GM23338 (cell line): ENCODE data around the gene KCNJ10. TPM values are rescaled to one million over a fixed set of nuclear protein-coding genes. Genes with fewer than 3 reads are reported as not detected.

Experiments used
- ATAC-seq: fragments of 200-7000 bp; cut with Tn5 transposase; 3 replicates; pipeline ENCODE4 v1.9.1; 2020
- DNase-seq: peaks from one replicate; pipeline ENCODE4 v3.0.0-alpha.2; 2015; ENCODE audit warnings: low spot score
- H2AFZ ChIP-seq: fragments of 200-600 bp; sonication (generic); 2 replicates; pipeline ENCODE4 v1.8.0; 2016; ENCODE audit warnings: antibody characterized with exemption, mild to moderate bottlenecking, moderate library complexity
- H3F3A ChIP-seq: fragments of 200-600 bp; sonication (generic); replicated peaks from 2 replicates; pipeline ENCODE4 v1.8.0; 2017; ENCODE audit warnings: antibody characterized with exemption, mixed run types, low read depth
- H3K27ac ChIP-seq: fragments of 200-600 bp; sonication (generic); 2 replicates; pipeline ENCODE4 v1.6.1; 2016; ENCODE audit warnings: low read depth
- H3K27me3 ChIP-seq: fragments of 200-600 bp; sonication (generic); 2 replicates; pipeline ENCODE4 v1.8.0; 2016; ENCODE audit warnings: mild to moderate bottlenecking, mixed run types, moderate library complexity; ENCODE audit not compliant: insufficient read depth
- H3K36me3 ChIP-seq: fragments of 200-600 bp; sonication (generic); 2 replicates; pipeline ENCODE4 v1.8.0; 2016; ENCODE audit warnings: mild to moderate bottlenecking; ENCODE audit not compliant: insufficient read depth
- H3K4me1 ChIP-seq: fragments of 200-600 bp; sonication (generic); 2 replicates; pipeline ENCODE4 v1.8.0; 2016; ENCODE audit warnings: mild to moderate bottlenecking, moderate library complexity; ENCODE audit not compliant: insufficient read depth
- H3K4me2 ChIP-seq: fragments of 200-600 bp; sonication (generic); 2 replicates; pipeline ENCODE4 v1.7.1; 2017; ENCODE audit warnings: mixed run types
- H3K4me3 ChIP-seq: fragments of 200-600 bp; sonication (generic); 2 replicates; pipeline ENCODE4 v1.6.1; 2016; ENCODE audit warnings: mixed run types
- H3K79me2 ChIP-seq: fragments of 200-600 bp; sonication (generic); replicated peaks from 2 replicates; pipeline ENCODE4 v1.8.0; 2017; ENCODE audit warnings: mild to moderate bottlenecking; ENCODE audit not compliant: insufficient read depth
- H3K9me2 ChIP-seq: fragments of 200-600 bp; sonication (generic); 2 replicates; pipeline ENCODE4 v1.8.0; 2017; ENCODE audit not compliant: insufficient read depth
- H4K20me1 ChIP-seq: fragments of 200-600 bp; sonication (generic); replicated peaks from 2 replicates; pipeline ENCODE4 v1.8.0; 2017; ENCODE audit warnings: mild to moderate bottlenecking; ENCODE audit not compliant: insufficient read depth
- H3K27ac Mint-ChIP-seq: 2 replicates; pipeline ENCODE4 v1.8.0; 2020; ENCODE audit warnings: inconsistent platforms, mild to moderate bottlenecking, moderate library complexity, mixed read lengths
- H3K27me3 Mint-ChIP-seq: 3 replicates; pipeline ENCODE4 v1.8.0; 2022; ENCODE audit warnings: low read depth, mild to moderate bottlenecking, moderate library complexity, mixed read lengths, inconsistent platforms; ENCODE audit not compliant: insufficient read depth, poor library complexity
- H3K36me3 Mint-ChIP-seq: 3 replicates; pipeline ENCODE4 v1.8.0; 2021; ENCODE audit warnings: low read depth, mild to moderate bottlenecking, inconsistent platforms, moderate library complexity, mixed read lengths
- H3K4me1 Mint-ChIP-seq: 3 replicates; pipeline ENCODE4 v1.8.0; 2020; ENCODE audit warnings: mild to moderate bottlenecking, inconsistent platforms, mixed read lengths
- H3K4me3 Mint-ChIP-seq: 3 replicates; pipeline ENCODE4 v1.8.0; 2021; ENCODE audit warnings: moderate library complexity, mild to moderate bottlenecking, inconsistent platforms, mixed read lengths
- H3K9me3 Mint-ChIP-seq: 3 replicates; pipeline ENCODE4 v1.8.0; 2020; ENCODE audit warnings: moderate library complexity, mild to moderate bottlenecking, inconsistent platforms, mixed read lengths
- CREB1 ChIP-seq: fragments of 250-450 bp; sonication (Bioruptor Pico); IDR thresholded peaks from 2 replicates; pipeline ENCODE4 v1.5.0; 2020; ENCODE audit warnings: low read depth, mild to moderate bottlenecking, moderate library complexity
- CTCF ChIP-seq, 2 experiments: fragments of 200-600 bp in 1 of 2; sonication (generic) in 1 of 2; conservative IDR thresholded peaks; 2 replicates each; pipeline versions ENCODE4 v1.5.1 to v1.6.1; 2016 to 2017; ENCODE audit warnings: antibody characterized with exemption in 2 of 2, low read depth in 2 of 2, mild to moderate bottlenecking in 2 of 2, moderate library complexity in 1 of 2
- EZH2 ChIP-seq: fragments of 200-600 bp; sonication (generic); IDR thresholded peaks from one replicate; pipeline ENCODE4 v1.8.0; 2017; ENCODE audit warnings: antibody characterized with exemption, mild to moderate bottlenecking, low read depth; ENCODE audit not compliant: unreplicated experiment
- EZH2phosphoT487 ChIP-seq: fragments of 200-600 bp; sonication (generic); IDR thresholded peaks from one replicate; pipeline ENCODE4 v1.8.1; 2018; ENCODE audit warnings: antibody characterized with exemption; ENCODE audit not compliant: unreplicated experiment
- JUNB ChIP-seq: IDR thresholded peaks from one replicate; pipeline ENCODE4 v1.6.1; 2016; ENCODE audit warnings: antibody characterized with exemption; ENCODE audit not compliant: unreplicated experiment
- POLR2AphosphoS5 ChIP-seq: IDR thresholded peaks from 2 replicates; pipeline ENCODE4 v1.6.1; 2016; ENCODE audit warnings: antibody characterized with exemption, low read depth
- REST ChIP-seq: IDR thresholded peaks from one replicate; pipeline ENCODE4 v1.6.1; 2018; ENCODE audit warnings: antibody characterized with exemption; ENCODE audit not compliant: unreplicated experiment
- STAT1 ChIP-seq: IDR thresholded peaks from one replicate; pipeline ENCODE4 v1.6.1; 2016; ENCODE audit warnings: antibody characterized with exemption; ENCODE audit not compliant: unreplicated experiment
- ZNF114 ChIP-seq: fragments of 250-450 bp; sonication (Bioruptor Pico); IDR thresholded peaks from 2 replicates; pipeline ENCODE4 v1.5.0; 2020; ENCODE audit warnings: mild to moderate bottlenecking, moderate library complexity
- ZNF331 ChIP-seq: fragments of 250-450 bp; sonication (Bioruptor Pico); IDR thresholded peaks from 2 replicates; pipeline ENCODE4 v1.5.0; 2020; ENCODE audit warnings: low read depth, mild to moderate bottlenecking, moderate library complexity
- polyA plus RNA-seq: library from polyadenylated mRNA; unstranded; fragments of >200 nt; fragmentation: Nextera tagmentation; extraction: Ambion mirVana; gene quantifications from 2 replicates; pipeline ENCODE4 v1.2.1, GENCODE V29; 2016
- total RNA-seq: library from RNA; depleted of rRNA; stranded (reverse); fragments of >200 nt; shearing (Covaris generic); gene quantifications from 2 replicates; pipeline ENCODE4 v1.2.3, GENCODE V29; 2014
- TF ChIP-seq, protein P1 (sequence below): fragments of 250-450 bp; sonication (Bioruptor Pico); IDR thresholded peaks from 2 replicates; pipeline ENCODE4 v1.5.0; 2020; ENCODE audit warnings: mild to moderate bottlenecking, moderate library complexity
- TF ChIP-seq, protein P2 (sequence below): IDR thresholded peaks from 2 replicates; pipeline ENCODE4 v1.6.1; 2016; ENCODE audit warnings: antibody characterized with exemption

Gene KCNJ10
- total and polyA plus RNA-seq, 2 experiments from 2014 or later, result 1.4 to 2.8 TPM

- TF ChIP-seq ZNF114 (CRISPR knock-in tag) (peak; percentile 18; the same call in 1 of the 2 replicates), POLR2AphosphoS5 (no peak), REST (no peak)
Observed at GRCh38 chr1:160095382-160096105, 25.6 kb upstream of the KCNJ10 start (continued).

DNA sequence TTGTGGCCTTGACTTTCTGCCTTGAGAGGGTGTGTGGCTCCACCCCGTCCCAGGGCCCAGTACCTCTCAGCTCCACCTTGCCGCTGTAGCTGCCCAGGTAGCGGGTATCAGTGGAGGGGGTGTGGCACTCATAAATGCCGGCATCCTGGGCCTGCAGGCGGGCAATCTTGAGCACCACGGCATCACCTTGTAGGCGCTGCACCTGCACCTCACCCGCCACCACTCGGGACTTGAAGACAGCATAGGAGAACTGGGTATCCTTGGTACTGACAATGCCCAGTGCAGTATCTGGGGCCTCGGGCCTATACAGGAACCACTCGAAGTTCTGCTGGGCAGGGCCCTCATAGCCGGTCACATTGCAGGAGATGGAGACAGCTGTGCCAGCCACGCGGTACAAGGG, 24.8 kb upstream of the KCNJ10 start:
- Mint-ChIP-seq H3K4me1 (peaks cover 45% of the 10 kb centered on the region), H3K4me3 (no peak overlapping the region), H3K27ac (no peak overlapping the region), H3K9me3 (no peaks in the 10 kb centered on the region; the same call in 2 of the 3 replicates), H3K27me3 (peaks cover 7% of the 10 kb centered on the region), H3K36me3 (peaks cover 39% of the 10 kb centered on the region)
- ATAC-seq, result no peak
- Histone ChIP-seq H3K4me3 (no peak overlapping the region), H3K36me3 (peaks cover 7% of the 10 kb centered on the region), H3K79me2 (peaks cover 37% of the 10 kb centered on the region), H4K20me1 (no peaks in the 10 kb centered on the region; the same call in 1 of the 2 replicates), H2AFZ (no peak overlapping the region), H3K4me2 (peak overlapping the region; percentile 98; the same call in 1 of the 2 replicates), H3K4me1 (peaks cover 39% of the 10 kb centered on the region), H3K27me3 (no peaks in the 10 kb centered on the region), H3K9me2 (no peaks in the 10 kb centered on the region), H3F3A (peaks cover 3% of the 10 kb centered on the region; the same call in 1 of the 2 replicates), H3K27ac (no peak overlapping the region)
- DNase-seq, result no peak
- TF ChIP-seq CREB1 (CRISPR knock-in tag), result no peak
- TF ChIP-seq EZH2phosphoT487, result no peak
- no peak for TF ChIP-seq JUNB
- TF ChIP-seq, protein P1, sequence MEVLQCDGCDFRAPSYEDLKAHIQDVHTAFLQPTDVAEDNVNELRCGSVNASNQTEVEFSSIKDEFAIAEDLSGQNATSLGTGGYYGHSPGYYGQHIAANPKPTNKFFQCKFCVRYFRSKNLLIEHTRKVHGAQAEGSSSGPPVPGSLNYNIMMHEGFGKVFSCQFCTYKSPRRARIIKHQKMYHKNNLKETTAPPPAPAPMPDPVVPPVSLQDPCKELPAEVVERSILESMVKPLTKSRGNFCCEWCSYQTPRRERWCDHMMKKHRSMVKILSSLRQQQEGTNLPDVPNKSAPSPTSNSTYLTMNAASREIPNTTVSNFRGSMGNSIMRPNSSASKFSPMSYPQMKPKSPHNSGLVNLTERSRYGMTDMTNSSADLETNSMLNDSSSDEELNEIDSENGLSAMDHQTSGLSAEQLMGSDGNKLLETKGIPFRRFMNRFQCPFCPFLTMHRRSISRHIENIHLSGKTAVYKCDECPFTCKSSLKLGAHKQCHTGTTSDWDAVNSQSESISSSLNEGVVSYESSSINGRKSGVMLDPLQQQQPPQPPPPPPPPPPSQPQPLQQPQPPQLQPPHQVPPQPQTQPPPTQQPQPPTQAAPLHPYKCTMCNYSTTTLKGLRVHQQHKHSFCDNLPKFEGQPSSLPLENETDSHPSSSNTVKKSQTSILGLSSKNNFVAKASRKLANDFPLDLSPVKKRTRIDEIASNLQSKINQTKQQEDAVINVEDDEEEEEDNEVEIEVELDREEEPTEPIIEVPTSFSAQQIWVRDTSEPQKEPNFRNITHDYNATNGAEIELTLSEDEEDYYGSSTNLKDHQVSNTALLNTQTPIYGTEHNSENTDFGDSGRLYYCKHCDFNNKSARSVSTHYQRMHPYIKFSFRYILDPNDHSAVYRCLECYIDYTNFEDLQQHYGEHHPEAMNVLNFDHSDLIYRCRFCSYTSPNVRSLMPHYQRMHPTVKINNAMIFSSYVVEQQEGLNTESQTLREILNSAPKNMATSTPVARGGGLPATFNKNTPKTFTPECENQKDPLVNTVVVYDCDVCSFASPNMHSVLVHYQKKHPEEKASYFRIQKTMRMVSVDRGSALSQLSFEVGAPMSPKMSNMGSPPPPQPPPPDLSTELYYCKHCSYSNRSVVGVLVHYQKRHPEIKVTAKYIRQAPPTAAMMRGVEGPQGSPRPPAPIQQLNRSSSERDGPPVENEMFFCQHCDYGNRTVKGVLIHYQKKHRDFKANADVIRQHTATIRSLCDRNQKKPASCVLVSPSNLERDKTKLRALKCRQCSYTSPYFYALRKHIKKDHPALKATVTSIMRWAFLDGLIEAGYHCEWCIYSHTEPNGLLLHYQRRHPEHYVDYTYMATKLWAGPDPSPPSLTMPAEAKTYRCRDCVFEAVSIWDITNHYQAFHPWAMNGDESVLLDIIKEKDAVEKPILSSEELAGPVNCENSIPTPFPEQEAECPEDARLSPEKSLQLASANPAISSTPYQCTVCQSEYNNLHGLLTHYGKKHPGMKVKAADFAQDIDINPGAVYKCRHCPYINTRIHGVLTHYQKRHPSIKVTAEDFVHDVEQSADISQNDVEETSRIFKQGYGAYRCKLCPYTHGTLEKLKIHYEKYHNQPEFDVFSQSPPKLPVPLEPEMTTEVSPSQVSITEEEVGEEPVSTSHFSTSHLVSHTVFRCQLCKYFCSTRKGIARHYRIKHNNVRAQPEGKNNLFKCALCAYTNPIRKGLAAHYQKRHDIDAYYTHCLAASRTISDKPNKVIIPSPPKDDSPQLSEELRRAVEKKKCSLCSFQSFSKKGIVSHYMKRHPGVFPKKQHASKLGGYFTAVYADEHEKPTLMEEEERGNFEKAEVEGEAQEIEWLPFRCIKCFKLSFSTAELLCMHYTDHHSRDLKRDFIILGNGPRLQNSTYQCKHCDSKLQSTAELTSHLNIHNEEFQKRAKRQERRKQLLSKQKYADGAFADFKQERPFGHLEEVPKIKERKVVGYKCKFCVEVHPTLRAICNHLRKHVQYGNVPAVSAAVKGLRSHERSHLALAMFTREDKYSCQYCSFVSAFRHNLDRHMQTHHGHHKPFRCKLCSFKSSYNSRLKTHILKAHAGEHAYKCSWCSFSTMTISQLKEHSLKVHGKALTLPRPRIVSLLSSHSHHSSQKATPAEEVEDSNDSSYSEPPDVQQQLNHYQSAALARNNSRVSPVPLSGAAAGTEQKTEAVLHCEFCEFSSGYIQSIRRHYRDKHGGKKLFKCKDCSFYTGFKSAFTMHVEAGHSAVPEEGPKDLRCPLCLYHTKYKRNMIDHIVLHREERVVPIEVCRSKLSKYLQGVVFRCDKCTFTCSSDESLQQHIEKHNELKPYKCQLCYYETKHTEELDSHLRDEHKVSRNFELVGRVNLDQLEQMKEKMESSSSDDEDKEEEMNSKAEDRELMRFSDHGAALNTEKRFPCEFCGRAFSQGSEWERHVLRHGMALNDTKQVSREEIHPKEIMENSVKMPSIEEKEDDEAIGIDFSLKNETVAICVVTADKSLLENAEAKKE (CRISPR knock-in tag), result no peak
- TF ChIP-seq EZH2, result no peak
- TF ChIP-seq STAT1, result no peak
- no peak for TF ChIP-seq CTCF (conservative IDR thresholded peaks at IDR 0.05; ENCODE audit: low read depth in 2 of 2)
- no peak for TF ChIP-seq ZNF331 (CRISPR knock-in tag)
- TF ChIP-seq, protein P2, sequence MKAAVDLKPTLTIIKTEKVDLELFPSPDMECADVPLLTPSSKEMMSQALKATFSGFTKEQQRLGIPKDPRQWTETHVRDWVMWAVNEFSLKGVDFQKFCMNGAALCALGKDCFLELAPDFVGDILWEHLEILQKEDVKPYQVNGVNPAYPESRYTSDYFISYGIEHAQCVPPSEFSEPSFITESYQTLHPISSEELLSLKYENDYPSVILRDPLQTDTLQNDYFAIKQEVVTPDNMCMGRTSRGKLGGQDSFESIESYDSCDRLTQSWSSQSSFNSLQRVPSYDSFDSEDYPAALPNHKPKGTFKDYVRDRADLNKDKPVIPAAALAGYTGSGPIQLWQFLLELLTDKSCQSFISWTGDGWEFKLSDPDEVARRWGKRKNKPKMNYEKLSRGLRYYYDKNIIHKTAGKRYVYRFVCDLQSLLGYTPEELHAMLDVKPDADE, result no peak
- TF ChIP-seq ZNF114 (CRISPR knock-in tag), result no peak
